Smooth muscle cell (in vitro differentiated cells): ENCODE results near the gene GALC. TPM values are rescaled to one million over a fixed set of nuclear protein-coding genes. Genes with fewer than 3 reads are reported as not detected.

Experiments
- DNase-seq: peaks from one replicate; lab custom pipeline; 2025; ENCODE audit not compliant: unreplicated experiment; lab: John Stamatoyannopoulos, UW
- H2AFZ ChIP-seq: fragments of 200-600 bp; sonication (generic); 2 replicates; pipeline ENCODE4 v1.6.0; 2016; ENCODE audit warnings: antibody characterized with exemption, low read depth, mild to moderate bottlenecking
- H3F3A ChIP-seq: fragments of 200-600 bp; sonication (generic); 2 replicates; pipeline ENCODE4 v1.6.0; 2017; ENCODE audit warnings: antibody characterized with exemption, low read depth
- H3K27ac ChIP-seq: fragments of 200-600 bp; sonication (generic); 2 replicates; pipeline ENCODE4 v1.5.1; 2016; ENCODE audit warnings: low read depth, mild to moderate bottlenecking
- H3K27me3 ChIP-seq: fragments of 200-600 bp; sonication (generic); 2 replicates; pipeline ENCODE4 v1.6.1; 2016; ENCODE audit warnings: low read depth, mild to moderate bottlenecking
- H3K36me3 ChIP-seq: fragments of 200-600 bp; sonication (generic); 2 replicates; pipeline ENCODE4 v1.5.1; 2016; ENCODE audit warnings: low read depth
- H3K4me1 ChIP-seq: fragments of 200-600 bp; sonication (generic); 2 replicates; pipeline ENCODE4 v1.5.1; 2016; ENCODE audit warnings: low read depth
- H3K4me2 ChIP-seq: fragments of 200-600 bp; sonication (generic); 2 replicates; pipeline ENCODE4 v1.6.0; 2016; ENCODE audit warnings: mild to moderate bottlenecking
- H3K4me3 ChIP-seq: fragments of 200-600 bp; sonication (generic); 2 replicates; pipeline ENCODE4 v1.5.1; 2016; ENCODE audit warnings: mild to moderate bottlenecking
- H3K79me2 ChIP-seq: fragments of 200-600 bp; sonication (generic); 2 replicates; pipeline ENCODE4 v1.6.0; 2016; ENCODE audit warnings: low read depth, mild to moderate bottlenecking
- H3K9ac ChIP-seq: fragments of 200-600 bp; sonication (generic); 2 replicates; pipeline ENCODE4 v1.6.0; 2016; ENCODE audit warnings: low read depth
- H3K9me3 ChIP-seq: fragments of 200-600 bp; sonication (generic); replicated peaks from 2 replicates; pipeline ENCODE4 v1.5.1; 2016; ENCODE audit warnings: low read depth
- H4K20me1 ChIP-seq: fragments of 200-600 bp; sonication (generic); 2 replicates; pipeline ENCODE4 v1.6.0; 2016; ENCODE audit warnings: low read depth
- WGBS: methylation state at CpG from one replicate; pipeline ENCODE4 v1.1.7; 2016; ENCODE audit warnings: low lambda C conversion rate; 5-methylcytosine and 5-hydroxymethylcytosine counted together
- polyA plus RNA-seq: library from polyadenylated mRNA; unstranded; fragments of >200 nt; fragmentation: Nextera tagmentation; extraction: Ambion mirVana; gene quantifications from 2 replicates; pipeline ENCODE4 v1.2.1, GENCODE V29; 2016
- total RNA-seq: library from RNA; depleted of rRNA; stranded (reverse); fragments of >200 nt; gene quantifications from 2 replicates; pipeline ENCODE4 v1.2.3, GENCODE V29; 2014
- TF ChIP-seq, protein P1 (sequence below): fragments of 200-600 bp; sonication (generic); IDR thresholded peaks from 2 replicates; pipeline ENCODE4 v1.5.1; 2017; ENCODE audit warnings: borderline replicate concordance, mild to moderate bottlenecking, antibody characterized with exemption; ENCODE audit not compliant: insufficient read depth, poor library complexity, severe bottlenecking

The GALC gene
- total and polyA plus RNA-seq, 2 experiments from 2014 or later: 18.6 to 31.0 TPM

DNA sequence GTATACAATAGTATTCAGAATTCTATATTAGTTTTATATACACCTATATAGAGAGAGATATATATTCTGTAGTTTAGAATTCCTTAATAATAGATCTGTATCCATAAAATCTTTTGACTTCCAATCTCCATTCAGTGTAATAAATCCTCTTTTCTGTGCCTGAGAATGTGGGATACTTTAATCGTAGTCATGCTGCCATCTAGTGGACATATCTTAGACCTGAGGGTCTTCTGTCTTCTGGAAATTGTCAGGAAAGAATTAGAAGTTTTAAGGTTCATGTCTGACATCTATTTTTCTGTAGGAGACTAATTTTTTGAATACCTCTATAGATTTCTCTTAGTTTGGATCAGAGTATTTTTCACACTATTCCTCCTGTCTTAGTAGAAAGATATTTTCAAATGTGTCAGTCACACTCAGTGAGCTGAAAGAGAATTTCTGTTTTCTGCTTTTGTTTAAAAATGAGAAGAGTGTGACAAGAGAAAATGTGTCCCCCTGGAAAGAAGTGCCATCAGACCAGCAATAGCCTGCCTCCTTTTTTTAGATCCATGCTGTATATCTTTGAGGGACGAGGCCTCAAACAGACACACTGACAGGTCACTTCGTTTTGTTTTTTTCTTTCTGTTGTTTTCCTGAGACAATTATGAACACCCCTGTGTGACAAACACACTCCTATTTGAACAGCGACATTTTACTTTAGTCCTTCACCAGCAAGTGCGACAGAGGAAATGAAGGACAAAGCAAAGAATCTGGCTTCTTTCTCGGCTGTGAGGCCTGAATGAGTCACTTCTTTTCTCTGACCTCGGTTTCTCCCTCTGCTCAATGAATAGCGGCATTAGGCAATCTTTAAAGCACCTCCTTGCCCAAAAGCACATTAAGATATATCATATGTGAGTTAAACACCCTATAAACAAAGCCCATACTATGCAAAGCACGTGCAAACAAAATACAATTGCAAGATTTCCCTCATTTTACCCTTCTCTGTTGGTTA, 96.3 kb downstream of the GALC start:
- no peaks in the 10 kb centered on the region for H3K27me3 ChIP-seq
- H3K4me3 ChIP-seq: no peak overlapping the region
- TF ChIP-seq, protein P1, sequence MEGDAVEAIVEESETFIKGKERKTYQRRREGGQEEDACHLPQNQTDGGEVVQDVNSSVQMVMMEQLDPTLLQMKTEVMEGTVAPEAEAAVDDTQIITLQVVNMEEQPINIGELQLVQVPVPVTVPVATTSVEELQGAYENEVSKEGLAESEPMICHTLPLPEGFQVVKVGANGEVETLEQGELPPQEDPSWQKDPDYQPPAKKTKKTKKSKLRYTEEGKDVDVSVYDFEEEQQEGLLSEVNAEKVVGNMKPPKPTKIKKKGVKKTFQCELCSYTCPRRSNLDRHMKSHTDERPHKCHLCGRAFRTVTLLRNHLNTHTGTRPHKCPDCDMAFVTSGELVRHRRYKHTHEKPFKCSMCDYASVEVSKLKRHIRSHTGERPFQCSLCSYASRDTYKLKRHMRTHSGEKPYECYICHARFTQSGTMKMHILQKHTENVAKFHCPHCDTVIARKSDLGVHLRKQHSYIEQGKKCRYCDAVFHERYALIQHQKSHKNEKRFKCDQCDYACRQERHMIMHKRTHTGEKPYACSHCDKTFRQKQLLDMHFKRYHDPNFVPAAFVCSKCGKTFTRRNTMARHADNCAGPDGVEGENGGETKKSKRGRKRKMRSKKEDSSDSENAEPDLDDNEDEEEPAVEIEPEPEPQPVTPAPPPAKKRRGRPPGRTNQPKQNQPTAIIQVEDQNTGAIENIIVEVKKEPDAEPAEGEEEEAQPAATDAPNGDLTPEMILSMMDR: peak; percentile 80
- H4K20me1 ChIP-seq: no peaks in the 10 kb centered on the region
- H3K9ac ChIP-seq: no peak overlapping the region
- no peaks in the 10 kb centered on the region for H3K36me3 ChIP-seq
- no peaks in the 10 kb centered on the region for H3F3A ChIP-seq
- H3K9me3 ChIP-seq: no peaks in the 10 kb centered on the region
- DNase-seq: no peak
- H3K27ac ChIP-seq: no peak overlapping the region
- no peak overlapping the region for H2AFZ ChIP-seq
- no peak overlapping the region for H3K4me2 ChIP-seq
- no peaks in the 10 kb centered on the region for H3K79me2 ChIP-seq
- 36% methylated on average over 9 of the region's 9 CpGs for whole genome bisulfite sequencing
- H3K4me1 ChIP-seq: no peaks in the 10 kb centered on the region

DNA sequence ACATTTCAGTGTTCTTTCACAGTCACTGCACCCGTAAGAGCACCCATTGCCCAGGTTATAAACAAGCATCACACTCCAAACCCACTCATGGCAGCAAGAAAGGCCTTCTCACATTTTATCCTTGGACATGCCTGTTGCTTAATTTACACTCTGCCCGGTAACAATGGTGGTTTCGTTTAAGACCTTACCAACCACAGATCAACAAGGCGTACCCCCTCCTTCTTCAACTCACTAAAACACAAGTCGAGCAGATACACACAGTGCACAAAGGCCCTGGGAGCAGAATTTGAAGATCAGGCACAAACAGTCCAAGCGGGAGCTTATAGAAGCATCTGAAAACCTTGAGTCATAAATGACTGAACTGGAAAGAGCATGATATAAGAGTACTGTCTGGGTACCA, 98.1 kb downstream of the GALC start:
- no peak for DNase-seq
- Histone ChIP-seq H3K79me2 (no peaks in the 10 kb centered on the region), H3K4me2 (no peak overlapping the region), H3K36me3 (no peaks in the 10 kb centered on the region), H3K9me3 (no peaks in the 10 kb centered on the region), H3K4me3 (no peak overlapping the region), H3K27ac (no peak overlapping the region), H3K27me3 (no peaks in the 10 kb centered on the region), H3K9ac (no peak overlapping the region), H3F3A (no peaks in the 10 kb centered on the region), H2AFZ (no peak overlapping the region), H3K4me1 (no peaks in the 10 kb centered on the region), H4K20me1 (no peaks in the 10 kb centered on the region)
- TF ChIP-seq, protein P1: no peak
- WGBS: 82% methylated on average over 6 of the region's 6 CpGs

DNA sequence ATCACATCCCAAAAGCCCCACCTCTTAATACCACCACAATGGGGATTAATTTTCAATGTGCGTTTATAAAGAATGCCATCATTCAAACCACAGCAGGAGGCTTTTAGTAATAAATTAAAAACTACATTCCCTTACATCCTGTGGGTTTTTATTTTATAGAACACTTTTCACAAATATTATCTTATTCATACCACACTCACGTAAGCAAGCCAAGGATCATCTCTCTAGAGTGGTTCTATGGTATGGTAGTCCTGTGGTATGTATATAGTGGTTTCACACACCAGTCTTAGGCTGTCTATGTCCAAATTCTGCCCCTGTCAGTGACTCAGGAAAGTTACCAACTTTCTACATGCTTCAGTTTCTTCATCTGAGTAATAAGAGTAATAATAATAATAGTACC, 100.2 kb downstream of the GALC start:
- H3K4me1 ChIP-seq: no peaks in the 10 kb centered on the region

More for the DNA sequence above, 100.2 kb downstream of the GALC start:
- TF ChIP-seq, protein P1: no peak
- no peaks in the 10 kb centered on the region for H3K79me2 ChIP-seq
- no peak for DNase-seq
- no peak overlapping the region for H2AFZ ChIP-seq
- no peaks in the 10 kb centered on the region for H3K36me3 ChIP-seq
- no peak overlapping the region for H3K9ac ChIP-seq
- no peak overlapping the region for H3K4me3 ChIP-seq
- no peaks in the 10 kb centered on the region for H3K27me3 ChIP-seq
- H4K20me1 ChIP-seq: no peaks in the 10 kb centered on the region
- H3F3A ChIP-seq: no peaks in the 10 kb centered on the region
- no peak overlapping the region for H3K27ac ChIP-seq
- WGBS: 94% methylated on average over 2 of the region's 2 CpGs
- H3K4me2 ChIP-seq: no peak overlapping the region
- H3K9me3 ChIP-seq: no peaks in the 10 kb centered on the region
